Right atrium auricular region (tissue), 2 donors: ENCODE data around the gene FBXO48. TPM values are rescaled to one million over a fixed set of nuclear protein-coding genes. Genes with fewer than 3 reads are reported as not detected.

Experiments used
- DNase-seq: peaks from one replicate; pipeline ENCODE4 v3.0.0-alpha.2; 2019; ENCODE audit warnings: low spot score
- H3K27ac ChIP-seq, 2 donors: fragments of 200-600 bp; sonication (generic); 1 replicate in 1 of 2; 2 replicates in 1 of 2; pipeline ENCODE4 v1.5.1; 2016 to 2019
- H3K27me3 ChIP-seq, 2 donors: fragments of 200-600 bp; sonication (generic); one replicate each; pipeline versions ENCODE4 v1.5.1 to v1.6.0; 2017 to 2019
- H3K36me3 ChIP-seq: fragments of 200-600 bp; sonication (generic); one replicate; pipeline ENCODE4 v1.5.1; 2016
- H3K4me1 ChIP-seq, 2 donors: fragments of 200-600 bp; sonication (generic); one replicate each; pipeline versions ENCODE4 v1.5.1 to v1.6.0; 2017 to 2019
- H3K4me3 ChIP-seq, 2 donors: fragments of 200-600 bp; sonication (generic); 1 replicate in 1 of 2; 2 replicates in 1 of 2; pipeline ENCODE4 v1.5.1; 2017 to 2019; ENCODE audit warnings: mild to moderate bottlenecking in 1 of 2, moderate library complexity in 1 of 2
- H3K9me3 ChIP-seq, 2 donors: fragments of 200-600 bp; sonication (generic); one replicate each; pipeline ENCODE4 v1.5.1; 2019
- total RNA-seq, 2 donors: library from RNA; depleted of rRNA; stranded (reverse); fragments of >200 nt; gene quantifications; one replicate each; pipeline ENCODE4 v1.1.0, GENCODE V29; 2016
- TF ChIP-seq, protein P1 (sequence below), 2 donors: fragments of 200-600 bp; sonication (generic); IDR thresholded peaks; one replicate each; pipeline ENCODE4 v1.5.1; 2019; ENCODE audit warnings: antibody characterized with exemption in 2 of 2

The FBXO48 gene
- total RNA-seq, 2 donors from 2014 or later = 0.33 to 0.67 TPM

DNA sequence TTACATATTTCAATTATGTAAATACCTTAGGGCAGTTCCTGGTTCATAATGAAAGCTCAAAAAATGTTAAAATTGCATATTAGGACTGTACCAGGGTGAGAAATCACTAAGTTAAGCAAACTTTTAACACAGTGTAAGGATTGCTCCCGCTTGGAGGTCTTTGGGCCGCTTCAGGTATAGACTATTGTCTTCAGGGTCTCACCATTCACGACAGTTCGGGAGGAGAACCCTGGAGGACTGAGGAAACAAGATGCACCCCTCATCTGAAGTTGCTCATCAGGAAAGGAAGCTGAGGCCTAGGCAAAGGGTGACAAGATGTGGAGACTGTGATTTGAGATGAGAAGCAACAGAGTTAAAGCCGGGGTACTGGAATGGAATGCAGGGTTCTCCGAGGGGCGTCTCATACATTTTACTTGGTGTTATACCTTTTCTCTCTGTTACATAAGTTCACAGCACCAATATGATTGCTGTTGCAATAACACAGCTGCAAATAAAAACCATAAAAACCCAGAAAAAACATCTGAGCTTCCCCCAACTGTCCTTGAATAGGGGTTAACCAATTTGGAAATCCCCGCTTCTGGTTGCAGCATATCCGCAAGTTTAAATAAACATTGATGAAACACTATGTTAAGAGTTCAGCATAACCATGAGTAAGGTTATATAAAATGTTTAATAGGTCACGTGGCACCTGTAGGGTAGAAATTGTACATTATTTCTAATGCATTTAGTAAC lies 40.1 kb downstream of the FBXO48 start:
- no peak for DNase-seq
- H3K36me3 ChIP-seq = no peaks in the 10 kb centered on the region

DNA sequence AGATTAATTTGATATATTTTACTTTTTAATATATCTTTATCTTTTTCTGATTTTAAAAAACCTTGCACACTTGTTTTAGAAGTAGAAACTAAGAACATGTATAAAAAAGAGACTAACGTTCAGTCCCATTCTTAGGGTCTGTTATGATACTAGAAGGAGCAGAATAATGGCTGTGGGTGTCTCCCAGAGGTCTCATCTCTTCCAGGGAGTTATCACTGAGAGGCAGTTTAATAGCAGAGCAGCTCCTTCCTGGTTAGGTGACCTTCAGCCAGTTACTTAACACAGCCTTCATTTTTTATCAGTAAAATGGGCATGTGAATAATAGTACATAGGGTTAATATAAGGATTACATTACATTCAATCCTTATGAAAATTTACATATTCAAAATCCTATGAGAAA lies 40.6 kb downstream of the FBXO48 start:
- DNase-seq = no peak
- Histone ChIP-seq H3K27me3 (no peaks in the 10 kb centered on the region), H3K4me3 (no peak overlapping the region), H3K4me1 (peaks cover 0 to 5% of the 10 kb centered on the region in 2 donors), H3K36me3 (no peaks in the 10 kb centered on the region), H3K9me3 (no peaks in the 10 kb centered on the region), H3K27ac (no peak overlapping the region)
- TF ChIP-seq, protein P1, sequence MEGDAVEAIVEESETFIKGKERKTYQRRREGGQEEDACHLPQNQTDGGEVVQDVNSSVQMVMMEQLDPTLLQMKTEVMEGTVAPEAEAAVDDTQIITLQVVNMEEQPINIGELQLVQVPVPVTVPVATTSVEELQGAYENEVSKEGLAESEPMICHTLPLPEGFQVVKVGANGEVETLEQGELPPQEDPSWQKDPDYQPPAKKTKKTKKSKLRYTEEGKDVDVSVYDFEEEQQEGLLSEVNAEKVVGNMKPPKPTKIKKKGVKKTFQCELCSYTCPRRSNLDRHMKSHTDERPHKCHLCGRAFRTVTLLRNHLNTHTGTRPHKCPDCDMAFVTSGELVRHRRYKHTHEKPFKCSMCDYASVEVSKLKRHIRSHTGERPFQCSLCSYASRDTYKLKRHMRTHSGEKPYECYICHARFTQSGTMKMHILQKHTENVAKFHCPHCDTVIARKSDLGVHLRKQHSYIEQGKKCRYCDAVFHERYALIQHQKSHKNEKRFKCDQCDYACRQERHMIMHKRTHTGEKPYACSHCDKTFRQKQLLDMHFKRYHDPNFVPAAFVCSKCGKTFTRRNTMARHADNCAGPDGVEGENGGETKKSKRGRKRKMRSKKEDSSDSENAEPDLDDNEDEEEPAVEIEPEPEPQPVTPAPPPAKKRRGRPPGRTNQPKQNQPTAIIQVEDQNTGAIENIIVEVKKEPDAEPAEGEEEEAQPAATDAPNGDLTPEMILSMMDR (IDR thresholded peaks at IDR 0.05) = no peak

More for the DNA sequence above, 40.1 kb downstream of the FBXO48 start:
- Histone ChIP-seq H3K27me3 (no peaks in the 10 kb centered on the region), H3K9me3 (no peaks in the 10 kb centered on the region), H3K4me1 (peaks cover 0 to 5% of the 10 kb centered on the region in 2 donors), H3K27ac (no peak overlapping the region), H3K4me3 (no peak overlapping the region)
- TF ChIP-seq, protein P1 (IDR thresholded peaks at IDR 0.05) = no peak

DNA sequence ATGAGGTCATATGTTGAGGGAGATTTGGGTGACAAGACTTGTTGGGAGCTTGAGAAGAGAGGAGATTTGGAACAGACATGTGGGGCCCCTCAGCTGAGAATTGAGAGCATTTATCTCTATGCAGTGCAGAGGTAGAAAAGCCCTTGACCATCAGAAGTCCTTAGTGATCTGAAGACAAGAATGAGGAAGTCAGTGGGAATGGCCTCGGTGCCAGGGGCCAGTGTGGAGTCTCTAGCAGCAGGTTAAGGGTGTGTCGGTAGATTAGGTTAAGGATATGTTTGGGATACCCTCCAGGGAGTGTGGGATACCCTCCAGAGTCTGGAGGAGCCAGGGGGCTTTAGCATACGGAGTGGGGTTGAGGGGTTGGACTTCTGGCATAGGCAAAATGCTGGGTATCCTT lies 41.6 kb downstream of the FBXO48 start:
- no peak overlapping the region for H3K4me3 ChIP-seq
- H3K9me3 ChIP-seq = no peaks in the 10 kb centered on the region
- H3K27ac ChIP-seq = no peak overlapping the region
- H3K4me1 ChIP-seq = peaks cover 0 to 5% of the 10 kb centered on the region in 2 donors
- H3K27me3 ChIP-seq = no peaks in the 10 kb centered on the region
- DNase-seq = no peak
- TF ChIP-seq, protein P1 (IDR thresholded peaks at IDR 0.05) = no peak
- H3K36me3 ChIP-seq = no peaks in the 10 kb centered on the region

DNA sequence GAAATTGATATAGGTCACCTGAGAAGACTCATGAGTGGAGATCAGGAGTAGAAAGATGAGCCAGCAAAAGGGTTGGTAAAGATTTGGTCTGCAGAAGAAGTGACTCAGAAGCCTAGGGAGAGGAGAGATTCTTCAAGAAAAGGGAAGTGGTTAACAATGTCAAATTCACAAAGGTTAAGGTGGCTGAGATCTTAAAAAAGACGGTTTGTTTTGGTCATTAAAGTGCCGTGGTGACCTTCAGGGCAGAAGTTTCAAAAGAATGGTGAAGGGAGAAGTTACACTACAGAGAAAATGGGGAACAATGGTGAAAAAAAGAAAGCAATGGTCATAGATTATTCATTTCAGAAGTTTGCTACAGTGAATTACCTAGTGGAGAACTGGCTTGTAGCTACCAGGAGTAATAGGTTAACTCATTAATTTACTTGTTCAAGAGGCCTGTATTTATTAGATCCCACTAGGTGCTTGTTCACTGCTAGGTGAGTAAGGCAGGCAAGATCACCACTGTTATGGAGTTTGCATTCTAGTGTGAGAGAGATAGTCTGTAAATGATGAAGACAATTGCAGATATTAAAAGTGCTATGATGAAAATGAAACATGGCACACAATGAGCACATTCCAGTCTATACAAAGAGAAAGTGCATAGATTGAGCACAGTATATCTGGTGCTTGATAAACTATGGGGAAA lies 43.0 kb downstream of the FBXO48 start:
- Histone ChIP-seq H3K9me3 (no peaks in the 10 kb centered on the region), H3K4me3 (no peak overlapping the region), H3K27me3 (no peaks in the 10 kb centered on the region), H3K36me3 (no peaks in the 10 kb centered on the region), H3K27ac (no peak overlapping the region), H3K4me1 (peaks cover 0 to 5% of the 10 kb centered on the region in 2 donors)
- DNase-seq = no peak
- TF ChIP-seq, protein P1 (IDR thresholded peaks at IDR 0.05) = no peak

DNA sequence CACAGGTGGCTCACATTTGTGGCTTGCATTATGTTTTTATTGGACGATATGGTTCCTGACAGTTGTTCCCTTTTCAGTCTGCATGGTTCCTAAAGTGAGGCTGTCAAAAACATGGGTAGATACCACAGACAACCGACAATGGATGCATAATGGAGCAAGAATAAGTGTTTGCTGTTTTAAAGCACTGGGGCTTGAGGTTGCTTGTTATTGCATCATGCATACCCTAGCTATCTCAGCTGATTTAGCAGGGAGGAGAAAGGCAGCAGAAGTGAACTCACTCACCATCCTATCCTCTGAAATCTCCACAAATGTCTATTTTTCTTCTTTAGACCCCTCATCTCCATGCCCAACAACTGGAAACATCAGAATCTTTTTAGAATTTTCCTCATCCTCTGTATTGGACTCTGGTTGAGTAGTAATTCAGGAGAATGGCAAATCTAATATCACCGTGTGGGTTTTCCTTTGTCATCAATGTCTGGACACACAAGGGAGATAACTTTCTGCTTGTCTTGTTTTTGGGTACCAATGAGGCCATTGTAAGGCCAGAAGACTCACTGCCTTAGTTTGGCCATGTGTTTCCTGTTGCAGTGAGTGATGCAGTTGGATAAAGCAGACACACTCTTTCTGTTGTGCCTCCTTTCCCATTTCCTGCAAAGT lies 46.7 kb downstream of the FBXO48 start:
- Histone ChIP-seq H3K36me3 (no peaks in the 10 kb centered on the region), H3K4me1 (no peaks in the 10 kb centered on the region), H3K27me3 (no peaks in the 10 kb centered on the region), H3K4me3 (no peak overlapping the region), H3K27ac (no peak overlapping the region), H3K9me3 (no peaks in the 10 kb centered on the region)
- TF ChIP-seq, protein P1 (IDR thresholded peaks at IDR 0.05) = no peak
- DNase-seq = no peak
